GM18951 (cell line): ENCODE results near the gene PPP1CA.

Source experiments
- POLR2A ChIP-seq: IDR thresholded peaks from 4 replicates; pipeline ENCODE4 v1.6.1; 2011; ENCODE audit warnings: mild to moderate bottlenecking; ENCODE audit not compliant: insufficient read length, insufficient read depth; ENCODE audit errors: extremely low read depth
- in situ Hi-C: fragments of 300-500 bp; cut with MboI; formaldehyde crosslinking; loops from one replicate; pipeline ENCODE4 v1.12.0; 2022; ENCODE audit warnings: low sequenced_read_pairs, mixed read lengths, inconsistent platforms; ENCODE audit not compliant: unreplicated experiment

Gene PPP1CA

DNA sequence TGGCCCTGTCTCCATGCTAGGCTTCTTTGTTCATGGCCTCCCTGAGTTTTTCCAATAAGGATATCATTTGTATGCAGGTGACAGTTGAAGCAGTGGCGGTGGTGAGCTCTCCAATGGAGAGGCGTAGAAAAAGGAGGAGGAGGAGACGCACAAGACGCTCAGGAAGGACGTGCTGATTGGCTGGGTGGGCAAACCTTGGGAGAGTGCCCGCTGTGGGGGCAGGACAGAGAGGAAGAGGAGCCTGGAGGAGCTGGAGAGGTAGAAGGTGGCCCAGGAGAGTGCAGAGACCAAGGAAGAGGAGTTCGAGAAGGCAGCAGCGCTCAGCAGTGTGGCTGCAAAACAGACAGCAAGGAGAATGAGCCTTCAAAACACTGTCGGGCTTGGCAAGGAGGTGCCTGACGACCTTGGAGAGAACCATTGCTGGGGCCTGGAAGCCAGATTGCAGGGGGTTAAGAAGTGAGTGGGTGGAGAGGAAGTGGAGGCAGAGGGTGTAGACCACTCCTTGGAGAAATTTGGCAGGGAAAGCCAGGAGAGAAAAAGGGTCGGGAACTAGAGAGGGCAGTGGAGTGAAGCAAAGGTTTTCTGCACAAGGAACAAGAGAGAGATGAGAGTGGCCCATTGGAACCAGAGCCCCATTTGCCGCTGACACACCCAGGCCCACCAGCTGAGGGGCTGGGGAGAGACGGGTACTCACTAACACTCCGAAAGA is 35.8 kb downstream of the PPP1CA start:
- in situ Hi-C loops: no loop called here
- TF ChIP-seq POLR2A: no peak

DNA sequence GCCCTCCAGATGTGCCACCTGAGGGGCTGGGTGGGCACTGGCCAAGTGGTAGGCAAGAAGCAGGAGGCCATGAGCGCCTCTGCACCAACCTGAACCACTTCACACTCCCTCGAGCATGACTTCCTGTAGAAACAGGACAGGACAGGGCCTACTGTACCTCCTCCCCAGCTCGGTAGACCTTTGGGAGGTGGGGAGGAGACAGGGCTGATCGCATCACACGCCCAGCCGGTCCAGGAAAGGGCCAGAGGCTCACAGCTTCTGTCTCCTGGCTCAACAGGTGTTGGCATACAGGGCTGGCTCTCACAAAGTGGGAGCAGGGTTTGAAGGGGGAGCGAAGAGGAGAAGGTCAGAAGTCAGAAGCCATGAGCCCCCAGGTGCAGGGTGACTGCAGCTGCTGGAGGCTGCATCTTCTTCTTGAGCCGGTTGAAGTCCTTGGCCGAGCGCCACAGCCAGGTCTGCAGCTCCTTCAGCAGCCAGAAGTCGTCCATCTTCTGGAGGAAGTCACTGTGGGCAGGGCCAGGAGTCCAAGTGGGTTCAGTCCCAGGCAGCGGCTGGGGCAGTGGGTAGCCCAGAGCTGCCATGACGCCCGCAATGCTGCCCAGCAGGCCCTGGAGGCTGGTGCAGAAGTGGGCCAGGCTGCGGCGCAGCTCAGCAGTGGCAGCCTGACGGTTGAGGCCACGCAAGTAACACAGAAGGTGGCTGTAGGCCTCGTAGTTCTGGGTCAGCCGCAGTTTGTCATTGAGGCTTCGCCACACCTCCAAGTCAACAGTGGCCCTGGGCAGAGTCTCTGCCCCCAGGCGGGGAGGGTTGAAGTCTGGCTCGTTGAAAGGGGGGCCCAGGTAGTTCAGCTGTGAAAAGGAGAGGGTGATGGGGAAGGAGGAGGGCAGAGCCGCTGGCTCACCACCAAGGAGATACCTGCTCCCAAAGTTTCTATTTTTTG is 36.6 kb downstream of the PPP1CA start:
- in situ Hi-C loops: no loop called here
- no peak for TF ChIP-seq POLR2A

DNA sequence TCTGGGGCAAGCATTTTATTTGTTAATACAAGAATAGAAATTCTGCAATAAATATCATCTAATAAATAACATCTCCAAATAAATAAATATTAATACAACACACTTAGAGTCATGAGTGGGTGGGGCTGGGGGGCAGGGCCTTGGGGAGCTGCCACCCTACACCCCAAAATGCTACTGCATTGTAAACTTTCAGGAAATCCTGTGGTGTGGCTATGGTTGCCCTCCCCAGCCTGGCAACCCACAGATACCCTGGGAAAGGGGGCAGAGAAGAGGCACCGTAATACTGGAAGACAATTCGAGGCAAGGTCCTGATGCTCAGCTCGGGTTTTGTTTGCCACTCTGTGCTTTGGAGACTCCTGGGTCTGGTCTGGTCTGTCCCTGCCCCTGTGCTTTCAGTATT is 37.5 kb downstream of the PPP1CA start:
- TF ChIP-seq POLR2A: no peak
- in situ Hi-C loops: no loop called here

DNA sequence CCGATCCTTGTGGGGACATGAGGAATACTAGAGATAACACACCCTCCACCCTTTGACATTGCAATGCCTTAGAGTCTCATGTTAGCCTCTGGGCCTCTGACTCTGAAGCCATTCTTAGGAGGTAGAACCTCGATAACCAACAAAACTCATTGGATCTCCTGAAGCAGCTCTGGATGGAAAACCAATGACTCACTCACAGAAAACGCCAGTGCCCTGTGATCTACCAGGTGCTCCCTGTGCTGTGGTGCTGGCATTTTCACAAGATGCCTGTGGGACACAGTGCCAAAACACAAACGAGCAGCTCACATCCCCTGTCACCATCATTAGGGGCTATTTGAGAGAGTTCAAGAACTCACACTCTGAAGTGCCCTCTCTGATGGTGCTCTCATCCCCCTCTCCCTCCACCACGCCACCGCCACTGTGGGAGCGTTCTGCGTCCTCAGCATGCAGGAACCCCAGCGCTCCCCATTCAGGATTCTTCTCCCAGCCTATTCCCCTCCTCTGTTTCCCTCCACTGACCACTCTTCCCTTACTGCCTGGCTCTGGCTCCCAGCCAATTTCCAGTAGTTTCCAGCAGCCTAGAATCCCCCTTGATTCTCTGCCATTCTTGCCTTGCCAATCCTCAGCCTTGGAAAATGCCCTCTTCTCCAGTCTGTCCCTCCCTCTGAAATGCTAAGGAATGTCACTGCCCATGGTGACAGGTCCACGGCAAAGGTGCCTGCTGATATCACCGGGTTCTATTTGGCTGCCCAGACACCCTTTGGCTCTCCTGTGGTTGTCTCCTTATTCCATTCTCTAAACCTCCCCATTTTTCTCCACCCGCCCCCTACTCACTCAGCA is 43.6 kb downstream of the PPP1CA start:
- in situ Hi-C loops: no loop called here
- TF ChIP-seq POLR2A: no peak

DNA sequence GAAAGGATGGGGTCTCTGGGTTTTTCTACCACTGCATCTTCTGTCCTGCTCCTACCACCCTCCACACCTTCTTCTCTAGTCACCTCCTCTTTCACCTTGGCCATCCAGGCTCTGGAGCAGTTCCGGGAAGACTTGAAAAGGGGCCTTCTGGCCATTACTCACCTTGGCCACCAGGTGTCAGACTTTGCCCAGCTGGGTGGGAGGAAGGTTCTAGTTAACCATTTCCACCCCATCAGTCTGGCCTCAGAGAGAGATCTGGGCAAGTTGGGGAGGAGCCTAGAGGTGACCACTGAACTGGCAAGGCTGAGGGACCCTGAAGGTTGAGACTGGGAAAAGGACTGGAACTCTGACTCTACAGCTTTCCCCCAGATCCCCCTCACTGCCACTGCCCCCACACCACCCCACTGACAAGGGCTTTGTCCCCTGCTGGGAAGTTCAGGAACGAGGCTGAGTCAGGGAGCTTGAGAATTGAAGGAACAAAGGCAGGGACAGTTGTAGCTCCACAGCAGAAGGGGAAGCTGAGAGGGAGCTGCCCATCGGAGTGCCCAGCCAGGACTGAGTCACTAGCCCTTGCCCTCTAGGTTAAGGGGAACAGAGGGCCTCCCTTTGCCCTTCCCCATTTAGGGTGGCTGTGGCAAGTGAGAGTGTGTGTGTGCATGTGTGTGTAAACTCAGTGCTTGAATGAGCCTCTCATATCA is 44.6 kb downstream of the PPP1CA start:
- in situ Hi-C loops: no loop called here
- peak; percentile 15 for TF ChIP-seq POLR2A

DNA sequence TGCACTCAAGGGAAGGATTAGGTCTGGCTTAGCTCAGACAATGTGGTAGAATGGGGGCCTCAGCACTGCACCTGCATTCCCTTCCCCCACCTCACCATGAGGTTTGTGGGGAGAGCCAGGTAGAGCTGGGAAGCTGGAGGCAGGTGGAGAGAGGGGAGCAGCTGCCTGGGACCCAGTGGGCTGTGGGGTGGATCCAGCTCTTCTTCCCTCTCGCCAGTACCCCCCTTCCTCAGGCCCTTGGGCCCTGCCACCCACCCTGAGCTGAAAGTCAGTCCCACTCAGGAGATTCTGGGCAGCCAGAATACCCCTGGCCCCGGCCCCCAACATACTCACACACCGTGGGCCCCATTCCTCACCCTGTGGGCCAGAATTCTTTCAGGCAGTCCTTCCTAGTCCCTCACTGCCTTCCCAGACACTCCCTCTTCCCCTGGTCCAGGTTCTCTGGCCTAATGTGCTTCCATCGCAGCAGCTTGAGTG is 45.2 kb downstream of the PPP1CA start:
- in situ Hi-C loops: no loop called here
- no peak for TF ChIP-seq POLR2A

DNA sequence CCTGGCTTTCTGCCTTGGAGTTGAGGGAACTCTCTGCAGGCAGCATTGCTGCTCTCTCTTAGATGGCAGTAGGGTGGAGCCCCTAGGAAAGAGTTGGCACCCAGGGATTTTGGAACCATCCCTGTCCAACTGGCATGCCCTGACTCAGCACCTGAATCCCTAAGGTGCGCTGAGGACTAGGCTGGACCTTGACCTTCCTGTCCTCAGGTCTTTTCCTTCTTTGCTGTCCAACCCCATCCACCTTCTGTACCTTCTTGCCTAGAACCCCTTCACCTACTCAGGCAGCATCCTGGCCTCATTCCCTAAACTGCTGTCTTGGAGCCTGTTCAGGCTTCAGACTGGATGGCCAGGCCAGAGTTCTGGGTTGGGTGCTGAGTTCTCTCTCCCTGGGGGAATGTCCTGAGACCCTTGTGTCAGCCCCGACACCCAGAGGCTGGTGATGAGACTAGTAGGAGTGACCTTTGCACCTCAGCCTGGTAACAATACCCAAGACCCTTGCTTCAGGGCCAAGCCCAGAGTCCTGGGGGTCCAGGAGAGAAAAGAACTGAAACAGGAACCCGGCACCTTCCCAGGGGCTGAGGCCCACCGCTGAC is 45.8 kb downstream of the PPP1CA start:
- in situ Hi-C loops: no loop called here
- TF ChIP-seq POLR2A: peak; percentile 4

DNA sequence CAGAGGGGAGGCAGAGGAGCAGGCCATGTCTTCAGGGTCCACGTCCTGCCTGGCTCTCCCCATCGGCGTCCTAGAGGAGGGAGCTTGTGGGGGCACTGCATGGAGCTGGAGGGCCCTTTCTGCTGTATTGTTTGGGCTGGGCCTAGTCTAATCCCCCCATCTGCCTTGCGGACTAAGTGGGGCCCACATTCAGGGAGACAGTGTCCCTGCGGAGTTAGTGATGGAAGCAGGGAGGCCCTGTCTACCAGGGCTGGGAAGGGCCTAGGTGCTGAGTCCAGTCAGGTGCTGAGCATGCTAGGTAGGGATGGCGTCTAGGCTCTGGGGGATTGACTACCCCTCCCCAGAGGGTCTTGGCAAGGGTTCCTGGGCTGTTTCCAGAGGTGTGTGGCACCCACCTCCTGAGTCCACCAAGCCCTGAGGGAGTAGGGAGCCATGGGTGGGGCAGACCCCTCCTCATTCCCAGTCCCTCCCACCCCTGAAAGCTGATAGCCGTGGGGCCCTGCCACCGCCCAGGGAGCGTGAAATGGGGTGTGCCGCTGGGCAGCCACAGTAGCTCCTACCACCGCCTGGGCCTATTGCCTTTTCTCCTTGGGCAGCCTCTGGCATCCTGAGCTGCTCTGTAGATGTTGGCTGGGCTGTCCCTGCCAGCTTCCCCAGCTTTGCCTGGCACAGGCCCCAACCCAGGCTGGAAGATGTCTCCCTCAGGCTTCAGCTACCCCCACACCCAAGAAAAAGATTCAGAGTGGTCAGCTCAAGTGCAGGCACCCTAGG is 46.5 kb downstream of the PPP1CA start:
- no peak for TF ChIP-seq POLR2A
- in situ Hi-C loops: no loop called here

DNA sequence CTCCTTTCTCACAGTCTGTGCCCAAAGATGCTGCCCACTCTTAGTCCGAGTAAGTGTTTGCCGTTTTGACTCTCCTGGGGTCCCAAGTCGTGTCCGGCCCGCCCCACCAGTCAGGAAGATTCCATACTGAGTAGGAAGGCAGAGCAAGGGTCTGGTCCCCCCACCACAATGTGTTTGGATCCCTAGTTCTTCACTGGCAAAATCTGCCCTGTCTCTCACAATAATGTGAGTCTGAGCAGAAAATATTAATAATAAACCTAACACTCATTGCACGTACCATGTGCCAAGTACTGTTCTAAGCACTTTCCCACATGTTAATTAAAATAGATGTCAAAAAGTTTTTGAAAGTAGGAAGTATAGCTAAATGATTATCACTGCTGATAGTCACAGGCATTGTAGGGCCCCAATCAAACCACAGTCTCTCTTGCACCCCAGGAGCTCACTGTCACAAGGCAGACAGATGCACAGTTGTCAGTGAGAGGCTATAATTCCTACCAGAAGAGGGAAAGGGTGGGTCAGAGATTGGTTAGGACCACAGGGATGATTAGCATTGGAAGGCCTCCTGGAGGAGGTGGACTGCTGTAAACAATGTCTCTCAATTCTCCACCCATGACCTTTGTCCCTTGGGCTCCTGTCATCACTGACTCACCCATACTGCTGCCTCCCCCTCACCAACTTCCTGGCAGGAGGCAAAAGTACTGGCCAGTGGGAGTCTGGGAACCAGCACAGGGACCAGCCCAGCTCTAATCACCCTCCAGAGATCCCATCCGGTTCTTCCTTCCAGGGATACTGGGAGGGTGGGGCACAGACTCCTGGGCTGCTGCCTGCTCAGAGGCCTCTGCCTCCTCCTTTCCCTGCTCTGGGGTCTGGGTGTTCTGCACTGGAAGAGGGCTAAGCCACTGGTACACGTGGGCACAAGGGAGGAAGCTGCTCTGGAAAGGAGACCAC is 47.3 kb downstream of the PPP1CA start:
- TF ChIP-seq POLR2A: peak; percentile 37
- in situ Hi-C loops: no loop called here

DNA sequence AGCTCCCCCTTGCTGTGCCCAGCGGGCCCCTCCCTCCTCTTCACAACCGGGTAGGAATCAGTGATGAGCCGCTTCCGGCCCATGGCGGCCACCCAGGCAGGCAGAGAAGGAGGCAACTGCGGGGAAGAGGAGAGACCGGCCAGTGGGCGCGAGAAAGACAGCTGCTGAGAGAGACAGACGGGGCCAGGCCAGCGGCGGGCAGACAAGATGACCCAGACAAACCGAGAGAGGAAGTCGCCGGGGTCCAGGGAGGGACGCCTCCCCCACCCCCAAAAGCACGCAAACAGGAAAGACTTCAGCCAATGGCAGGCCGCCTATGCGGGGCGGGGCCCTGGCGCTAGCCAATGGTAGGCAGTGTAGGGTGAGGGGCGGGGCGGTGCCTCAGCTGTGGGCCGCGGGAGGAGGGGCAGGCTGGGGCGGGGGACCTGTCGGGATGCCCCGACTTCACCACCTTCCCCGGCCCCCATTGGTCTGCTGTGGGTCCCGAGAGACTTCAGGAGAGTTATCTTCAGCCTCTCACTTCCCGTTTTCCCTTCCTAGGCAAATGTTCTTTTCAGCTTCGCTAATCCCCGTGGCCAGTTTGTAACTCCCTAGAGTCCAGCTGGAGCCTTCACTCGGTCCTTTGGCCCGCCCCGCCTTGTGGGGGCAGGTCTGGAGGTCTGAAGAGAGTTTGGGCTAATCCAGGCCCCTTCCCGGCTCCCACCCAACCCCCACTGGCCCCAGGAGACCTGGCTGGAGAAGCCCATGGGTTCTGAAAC is 48.2 kb downstream of the PPP1CA start, which contains the start of gene POLD4:
Gene POLD4 (minus strand): TSS at position 230 of the 758 bp plus-strand sequence. CDS start 147 bp downstream, at position 83.
- peak; percentile 93 for TF ChIP-seq POLR2A
- in situ Hi-C loops: no loop called here
